ENCODE measurements around the gene NRSN2.

- TF ChIP-seq CTCF (IDR thresholded peaks at IDR 0.05) (no peak), POLR2A (IDR thresholded peaks at IDR 0.05) (no peak), POLR2AphosphoS5 (IDR thresholded peaks at IDR 0.05; ENCODE audit: insufficient read depth in 1 of 2, low read depth in 1 of 2) (no peak)
Observed at GRCh38 chr20:328027-328974, 18.6 kb upstream of the NRSN2 start.
